SU-DHL-6 (cell line): ENCODE data around the gene NAA40.

Experiments
- H2AFZ ChIP-seq: fragments of 200-600 bp; sonication (generic); 2 replicates; pipeline ENCODE4 v1.6.1; 2014; ENCODE audit warnings: low read depth, mild to moderate bottlenecking, moderate library complexity, mixed read lengths, antibody characterized with exemption, low read length; ENCODE audit not compliant: severe bottlenecking
- H3F3A ChIP-seq: fragments of 200-600 bp; shearing (Covaris generic); 2 replicates; pipeline ENCODE4 v1.6.0; 2016; ENCODE audit warnings: antibody characterized with exemption, mild to moderate bottlenecking; ENCODE audit not compliant: insufficient read depth
- H3K27ac ChIP-seq: fragments of 200-600 bp; sonication (generic); 2 replicates; pipeline ENCODE4 v1.5.1; 2016; ENCODE audit warnings: low read depth, mild to moderate bottlenecking, low read length, moderate library complexity, mixed read lengths
- H3K27me3 ChIP-seq: fragments of 200-600 bp; sonication (generic), shearing (Covaris generic); 2 replicates; pipeline ENCODE4 v1.6.0; 2014; ENCODE audit warnings: mild to moderate bottlenecking, low read length
- H3K36me3 ChIP-seq: fragments of 200-600 bp; sonication (generic); 2 replicates; pipeline ENCODE4 v1.6.1; 2014; ENCODE audit warnings: mild to moderate bottlenecking, low read length, mixed read lengths
- H3K4me2 ChIP-seq: fragments of 300-600, 200-600 bp; shearing (Covaris generic), sonication (generic); 2 replicates; pipeline ENCODE4 v1.6.0; 2014; ENCODE audit warnings: low read length, low read depth, mild to moderate bottlenecking; ENCODE audit not compliant: poor library complexity, severe bottlenecking
- H3K4me3 ChIP-seq: fragments of 200-600 bp; sonication (generic); 2 replicates; pipeline ENCODE4 v1.5.1; 2014; ENCODE audit warnings: antibody characterized with exemption, low read length, mild to moderate bottlenecking, mixed read lengths; ENCODE audit not compliant: insufficient read depth, poor library complexity, severe bottlenecking
- H3K79me2 ChIP-seq: fragments of 200-600 bp; sonication (generic); 2 replicates; pipeline ENCODE4 v1.6.1; 2014; ENCODE audit warnings: mild to moderate bottlenecking, low read length, moderate library complexity; ENCODE audit not compliant: insufficient read depth
- H3K9ac ChIP-seq: fragments of 200-600 bp; sonication (generic); 2 replicates; pipeline ENCODE4 v1.7.0; 2014; ENCODE audit warnings: mild to moderate bottlenecking, low read length
- H3K9me2 ChIP-seq: fragments of 200-600 bp; sonication (generic); replicated peaks from 2 replicates; pipeline ENCODE4 v1.6.1; 2014; ENCODE audit warnings: low read length; ENCODE audit not compliant: insufficient read depth
- H3K9me3 ChIP-seq: fragments of 200-600 bp; sonication (generic); 2 replicates; pipeline ENCODE4 v1.6.1; 2014; ENCODE audit warnings: low read length, mixed read lengths; ENCODE audit not compliant: insufficient read depth
- H4K20me1 ChIP-seq: fragments of 200-600 bp; sonication (generic); 2 replicates; pipeline ENCODE4 v1.6.1; 2014; ENCODE audit warnings: low read depth, mild to moderate bottlenecking, antibody characterized with exemption, low read length, moderate library complexity, mixed read lengths
- CTCF ChIP-seq: fragments of 200-600 bp; sonication (generic); IDR thresholded peaks from one replicate; pipeline ENCODE4 v1.5.1; 2017; ENCODE audit warnings: antibody characterized with exemption, mild to moderate bottlenecking, low read length, moderate library complexity; ENCODE audit not compliant: insufficient read depth, poor library complexity, severe bottlenecking
- EZH2phosphoT487 ChIP-seq: fragments of 200-600 bp; sonication (generic), shearing (Covaris generic); conservative IDR thresholded peaks from 2 replicates; pipeline ENCODE4 v1.6.1; 2018; ENCODE audit warnings: mild to moderate bottlenecking, antibody characterized with exemption, low read length, moderate library complexity, mixed read lengths

Gene NAA40

GRCh38 chr11:64006398-64006797 is 67.6 kb downstream of the NAA40 start:
- no peak overlapping the region for H3K4me2 ChIP-seq
- H3K36me3 ChIP-seq: no peaks in the 10 kb centered on the region
- H3K9me2 ChIP-seq: no peaks in the 10 kb centered on the region
- no peaks in the 10 kb centered on the region for H3K27me3 ChIP-seq
- no peak overlapping the region for H3K4me3 ChIP-seq
- H3K79me2 ChIP-seq: no peaks in the 10 kb centered on the region
- no peaks in the 10 kb centered on the region for H3F3A ChIP-seq
- H3K9ac ChIP-seq: no peak overlapping the region
- H4K20me1 ChIP-seq: no peaks in the 10 kb centered on the region
- TF ChIP-seq EZH2phosphoT487 (no peak), CTCF (no peak)
- peaks cover 10% of the 10 kb centered on the region; the same call in 1 of the 2 replicates for H3K9me3 ChIP-seq
- H3K27ac ChIP-seq: no peak overlapping the region
- no peak overlapping the region for H2AFZ ChIP-seq
